Transverse colon (tissue), 4 donors: Measurements from ENCODE around the gene RNF150.

Experiments
- EP300 ChIP-seq: sonication (generic); formaldehyde crosslinking; IDR thresholded peaks from one replicate; pipeline ENCODE4 v1.6.1; 2017; ENCODE audit warnings: antibody characterized with exemption, low read depth
- POLR2A ChIP-seq: fragments of 450-650 bp; IDR thresholded peaks from one replicate; pipeline ENCODE4 v1.6.1; 2016; ENCODE audit warnings: antibody characterized with exemption, mild to moderate bottlenecking, moderate library complexity
- POLR2AphosphoS5 ChIP-seq, 3 donors: sonication (generic); formaldehyde crosslinking; IDR thresholded peaks; one replicate each; pipeline ENCODE4 v1.6.1; 2016; ENCODE audit warnings: antibody characterized with exemption in 3 of 3
- TF ChIP-seq, protein P1 (sequence below), 5 experiments: fragments of 200-600 bp in 3 of 5; fragments of 450-650 bp in 2 of 5; sonication (generic) in 3 of 5; IDR thresholded peaks; 1 replicate in 2 of 5; 2 replicates in 3 of 5; pipeline ENCODE4 v1.5.1; 2016 to 2017; ENCODE audit warnings: antibody characterized with exemption in 5 of 5, inconsistent platforms in 3 of 5, mild to moderate bottlenecking in 2 of 5, moderate library complexity in 1 of 5

DNA sequence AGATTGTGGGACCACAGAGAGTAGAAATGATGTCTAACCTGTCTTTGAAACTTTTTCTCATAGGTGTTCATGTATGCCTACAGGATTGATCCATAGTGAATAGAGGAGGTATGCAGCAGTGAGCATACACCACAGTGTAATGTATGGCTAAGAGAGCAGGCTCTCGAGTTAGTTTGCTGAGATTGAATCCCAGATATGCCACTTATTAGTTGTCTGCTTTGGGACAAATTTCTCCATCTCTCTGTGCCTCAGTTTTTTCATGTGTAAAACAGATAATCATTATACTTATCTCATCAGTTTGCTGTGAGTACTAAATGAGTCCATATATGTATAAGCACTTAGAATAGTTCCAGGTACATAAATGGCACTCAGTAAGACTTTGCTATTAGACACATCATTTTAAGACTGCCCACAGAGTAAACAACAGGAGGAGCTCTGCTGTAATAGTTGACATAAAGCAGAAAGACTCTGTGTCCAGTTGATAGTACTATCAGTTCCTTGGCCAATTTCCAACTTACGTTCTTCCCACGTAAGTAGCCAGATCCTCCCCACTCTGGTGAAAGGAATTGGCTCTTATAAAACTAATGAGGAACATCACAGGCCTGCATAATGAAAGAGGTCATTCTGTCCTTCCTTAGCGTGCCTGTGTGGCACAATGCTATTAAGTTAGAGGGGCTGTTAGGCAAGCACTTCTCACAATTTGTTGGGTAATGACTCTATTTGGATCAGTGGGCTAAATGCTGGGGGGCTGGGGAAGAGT lies 20.7 kb upstream of the RNF150 start:
- TF ChIP-seq, protein P1, sequence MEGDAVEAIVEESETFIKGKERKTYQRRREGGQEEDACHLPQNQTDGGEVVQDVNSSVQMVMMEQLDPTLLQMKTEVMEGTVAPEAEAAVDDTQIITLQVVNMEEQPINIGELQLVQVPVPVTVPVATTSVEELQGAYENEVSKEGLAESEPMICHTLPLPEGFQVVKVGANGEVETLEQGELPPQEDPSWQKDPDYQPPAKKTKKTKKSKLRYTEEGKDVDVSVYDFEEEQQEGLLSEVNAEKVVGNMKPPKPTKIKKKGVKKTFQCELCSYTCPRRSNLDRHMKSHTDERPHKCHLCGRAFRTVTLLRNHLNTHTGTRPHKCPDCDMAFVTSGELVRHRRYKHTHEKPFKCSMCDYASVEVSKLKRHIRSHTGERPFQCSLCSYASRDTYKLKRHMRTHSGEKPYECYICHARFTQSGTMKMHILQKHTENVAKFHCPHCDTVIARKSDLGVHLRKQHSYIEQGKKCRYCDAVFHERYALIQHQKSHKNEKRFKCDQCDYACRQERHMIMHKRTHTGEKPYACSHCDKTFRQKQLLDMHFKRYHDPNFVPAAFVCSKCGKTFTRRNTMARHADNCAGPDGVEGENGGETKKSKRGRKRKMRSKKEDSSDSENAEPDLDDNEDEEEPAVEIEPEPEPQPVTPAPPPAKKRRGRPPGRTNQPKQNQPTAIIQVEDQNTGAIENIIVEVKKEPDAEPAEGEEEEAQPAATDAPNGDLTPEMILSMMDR (IDR thresholded peaks at IDR 0.05): no peak
- TF ChIP-seq POLR2A: no peak
- peak; percentile 50 to 80 (median 52) for TF ChIP-seq POLR2AphosphoS5 (IDR thresholded peaks at IDR 0.05)
- peak; percentile 99 for TF ChIP-seq EP300
